IPS-NIHi7 (cell line): Measurements from ENCODE around the gene SLC2A10.
A peak's percentile ranks its signal among the peaks of the same experiment; 100 is the strongest.

ENCODE experiments used
- DNase-seq: peaks from one replicate; pipeline ENCODE4 v3.0.0; 2012; ENCODE audit warnings: mixed read lengths; ENCODE audit errors: extremely low spot score

SLC2A10 gene

GRCh38 chr20:46702447-46703203, 6.8 kb upstream of the SLC2A10 start:
- no peak for DNase-seq

DNA sequence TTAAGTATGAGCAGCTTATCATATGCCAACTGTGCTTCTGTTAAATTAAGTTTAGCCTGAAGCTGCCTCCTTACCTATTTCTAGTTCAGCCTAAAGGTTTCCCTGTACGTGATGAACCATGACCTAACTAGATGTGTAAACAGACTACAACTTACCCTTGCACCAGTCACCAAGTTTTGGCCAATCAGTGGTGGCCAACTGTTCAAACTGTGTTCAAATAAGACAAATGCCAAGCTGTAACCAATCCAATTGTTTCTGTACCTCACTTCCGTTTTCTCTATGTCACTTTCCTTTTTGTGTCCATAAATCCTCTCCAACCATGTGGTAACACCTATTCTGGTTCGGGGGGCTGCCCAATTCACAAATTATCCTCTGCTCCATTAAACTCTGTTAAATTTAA, 6.0 kb upstream of the SLC2A10 start:
- no peak for DNase-seq

- no peak for DNase-seq
Measured at GRCh38 chr20:46704714-46705377, 4.6 kb upstream of the SLC2A10 start.

DNA sequence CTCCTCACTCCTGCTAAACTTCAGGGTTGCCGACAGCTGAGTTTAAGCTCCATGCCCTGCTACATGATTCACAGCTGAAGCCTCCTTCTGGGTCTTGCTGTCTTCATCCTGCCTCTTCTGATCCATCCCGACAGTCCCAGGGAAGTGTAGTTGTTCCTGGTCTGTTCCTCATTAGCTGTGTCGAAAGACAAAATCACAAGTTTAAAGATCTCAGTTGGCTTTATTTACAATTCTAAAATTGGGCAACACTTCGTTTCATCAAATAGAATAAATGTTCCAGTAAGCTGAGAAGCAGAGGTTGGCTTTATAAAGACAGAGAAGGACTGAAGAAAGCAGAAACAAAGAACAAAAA, 4.1 kb upstream of the SLC2A10 start:
- no peak for DNase-seq

- no peak for DNase-seq
Measured at GRCh38 chr20:46706242-46706641, 3.2 kb upstream of the SLC2A10 start.

GRCh38 chr20:46708172-46708860, 1.1 kb upstream of the SLC2A10 start:
- peak; percentile 61 for DNase-seq

DNA sequence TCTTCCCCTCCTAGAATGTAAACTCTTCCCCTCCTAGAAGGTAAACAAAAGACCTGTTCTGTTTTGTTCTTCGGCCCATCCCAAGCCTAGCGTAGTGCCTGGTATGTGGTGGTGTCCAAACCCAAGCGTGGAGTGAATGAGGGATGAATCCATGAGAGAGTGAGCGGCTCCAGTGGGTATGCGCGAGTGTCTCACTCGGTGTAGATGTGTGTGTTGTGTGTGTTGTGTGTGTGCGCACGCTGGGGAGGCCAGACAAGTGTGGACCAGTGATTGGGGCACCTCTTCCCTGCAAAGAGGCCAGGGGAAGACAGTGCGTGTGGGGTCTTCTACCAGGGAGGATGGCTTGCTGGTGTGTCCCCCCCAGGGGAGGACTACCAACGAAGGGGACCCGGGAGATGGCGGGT, 392 bp upstream of the SLC2A10 start:
- no peak for DNase-seq

DNA sequence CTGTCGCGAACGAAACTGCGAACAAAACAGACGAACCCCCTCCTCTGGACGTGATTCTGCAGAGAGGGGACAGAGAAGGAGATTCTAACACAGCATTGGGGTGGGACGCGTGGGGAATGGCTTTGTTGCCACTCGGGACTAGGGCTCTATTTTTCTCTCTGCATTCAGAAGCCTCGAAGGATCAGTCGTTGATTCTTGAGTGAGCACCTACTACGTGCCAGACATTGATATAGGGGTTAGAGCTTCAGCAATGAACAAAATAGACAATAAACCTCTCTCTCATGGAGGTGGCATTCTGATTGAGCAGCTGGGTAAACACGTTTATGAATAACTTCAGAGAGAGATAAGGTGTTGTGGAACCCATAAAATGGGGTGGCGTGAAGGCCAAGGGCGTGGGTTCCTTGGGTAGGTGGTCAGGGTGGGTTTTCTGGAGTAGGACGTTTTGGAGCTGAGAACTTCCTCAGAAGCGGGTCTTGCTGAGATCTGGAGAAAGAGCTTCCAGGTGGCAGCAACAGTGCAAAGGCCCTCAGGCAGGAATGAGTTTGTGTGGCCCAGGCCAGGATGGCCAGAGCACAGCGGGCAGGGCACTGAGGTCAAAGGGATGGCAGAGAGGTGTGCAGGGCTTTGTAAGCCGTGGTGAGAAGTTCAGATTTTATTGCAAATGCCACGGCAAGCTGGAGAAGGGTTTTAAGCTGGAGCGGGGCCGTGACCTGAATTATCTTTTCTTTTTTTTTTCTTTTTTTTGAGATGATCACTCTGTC, 884 bp downstream of the SLC2A10 start:
- no peak for DNase-seq

- no peak for DNase-seq
Measured at GRCh38 chr20:46712056-46712636, 2.7 kb downstream of the SLC2A10 start.

DNA sequence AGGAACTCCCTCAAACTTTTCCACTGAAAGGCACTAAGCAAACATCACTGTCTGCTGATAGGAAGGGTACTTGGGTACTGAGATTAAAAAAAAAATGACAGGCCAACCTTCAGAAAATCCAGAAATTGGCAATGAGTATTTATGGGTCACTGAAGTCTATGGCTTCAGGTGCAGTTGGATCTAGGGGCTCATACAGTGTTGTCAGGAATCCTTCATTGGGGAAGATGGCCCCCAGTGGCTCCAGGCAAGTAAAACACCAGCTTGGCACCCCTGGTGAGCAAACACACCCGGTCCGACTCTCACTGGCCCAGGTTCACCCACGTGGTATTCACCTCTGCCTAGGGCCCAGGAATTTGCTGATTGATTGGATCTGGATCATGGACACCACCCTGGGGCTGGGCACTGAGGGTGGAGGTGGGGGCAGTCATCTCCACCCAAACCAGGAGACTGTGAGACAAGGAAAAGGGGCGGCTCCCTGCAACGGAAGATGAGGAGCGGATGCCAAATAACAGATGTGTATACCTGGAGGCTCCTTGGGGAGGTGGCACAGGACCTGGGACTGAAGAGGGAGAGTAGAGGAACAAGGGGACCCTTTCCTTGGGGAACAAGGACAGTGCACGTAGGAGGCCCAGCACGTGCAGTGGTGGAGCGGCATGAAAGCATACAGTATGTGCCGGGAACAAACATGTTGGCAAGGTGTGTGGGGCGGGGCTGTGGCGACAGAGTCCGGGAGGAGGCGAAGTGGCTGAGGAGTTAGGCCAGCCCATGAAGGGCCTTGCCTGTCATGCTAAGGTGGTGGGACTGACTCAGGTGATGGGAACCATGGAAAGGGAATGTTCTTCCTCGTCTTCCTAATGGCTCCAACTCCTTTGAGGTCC, 4.7 kb downstream of the SLC2A10 start:
- no peak for DNase-seq

GRCh38 chr20:46715292-46715756, 5.9 kb downstream of the SLC2A10 start:
- peak; percentile 77 for DNase-seq

- no peak for DNase-seq
Measured at GRCh38 chr20:46717818-46718541, 8.5 kb downstream of the SLC2A10 start.

DNA sequence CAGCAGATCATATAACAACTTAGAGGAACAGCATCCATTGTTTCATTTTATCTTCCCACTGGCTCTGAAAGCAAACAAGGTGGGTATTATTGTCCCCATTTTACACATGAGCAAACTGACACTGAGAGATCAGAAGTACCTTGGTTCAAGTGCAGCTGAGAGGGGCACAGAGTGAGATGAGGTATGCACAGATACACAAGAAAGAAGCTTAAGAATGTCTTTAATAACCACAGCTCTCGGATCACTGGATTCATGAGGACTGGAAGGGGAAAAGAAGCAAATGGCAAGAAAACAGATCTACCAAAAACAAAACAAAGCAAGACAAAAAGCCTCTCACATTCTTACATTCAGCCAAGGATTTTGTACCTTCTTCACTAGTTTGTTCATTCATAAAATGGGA, 10.6 kb downstream of the SLC2A10 start:
- DNase-seq = no peak

DNA sequence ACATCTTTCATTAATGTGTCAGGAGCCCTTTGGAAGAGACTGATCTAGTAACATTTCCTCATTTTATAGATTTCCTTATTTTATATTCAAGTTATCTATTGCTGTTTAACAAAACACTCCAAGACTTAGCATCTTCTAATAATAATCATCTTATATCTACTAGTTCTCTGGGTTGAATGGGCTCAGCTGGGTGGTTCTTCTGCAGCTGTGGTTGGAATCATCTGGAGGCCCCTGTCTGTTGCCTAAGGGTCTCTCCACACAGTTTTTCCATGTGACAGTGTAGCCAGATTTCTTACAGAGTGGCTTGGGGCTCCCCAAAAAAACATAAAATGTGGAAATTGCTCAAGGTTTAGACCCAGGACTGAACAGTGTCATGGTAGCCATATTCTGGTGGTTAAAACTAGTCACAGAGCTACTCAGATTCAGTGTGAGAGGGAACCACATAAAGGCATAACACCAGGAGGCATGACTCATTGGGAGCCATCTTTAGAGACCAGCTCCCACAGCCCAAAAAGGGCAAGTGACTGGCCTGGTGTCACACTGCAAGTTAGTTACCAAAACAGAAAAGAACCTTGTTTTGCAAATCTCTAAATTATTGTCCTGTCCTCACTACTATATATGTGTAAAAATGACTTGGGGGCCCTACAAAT, 11.5 kb downstream of the SLC2A10 start:
- DNase-seq = no peak

DNA sequence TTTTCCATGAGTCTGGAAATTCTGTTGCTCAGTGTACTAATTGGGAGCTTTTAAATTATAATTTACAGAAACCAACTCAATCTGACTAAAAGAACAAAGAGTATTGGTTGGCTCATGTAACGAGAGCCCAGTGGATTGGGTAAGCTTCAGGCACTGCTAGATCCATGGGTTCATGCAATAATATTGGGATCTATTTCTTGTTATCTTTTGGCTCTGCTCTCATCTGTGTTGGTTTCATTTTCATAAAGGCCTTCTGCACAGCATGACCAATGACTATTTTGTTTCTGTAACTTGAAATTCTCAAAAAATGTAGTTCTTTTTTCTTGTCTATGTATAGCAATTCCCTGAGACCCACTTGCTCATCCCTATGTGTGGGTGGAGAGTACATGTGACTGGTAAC, 12.0 kb downstream of the SLC2A10 start:
- DNase-seq = no peak

- no peak for DNase-seq
Measured at GRCh38 chr20:46722450-46722849, 13.0 kb downstream of the SLC2A10 start.

DNA sequence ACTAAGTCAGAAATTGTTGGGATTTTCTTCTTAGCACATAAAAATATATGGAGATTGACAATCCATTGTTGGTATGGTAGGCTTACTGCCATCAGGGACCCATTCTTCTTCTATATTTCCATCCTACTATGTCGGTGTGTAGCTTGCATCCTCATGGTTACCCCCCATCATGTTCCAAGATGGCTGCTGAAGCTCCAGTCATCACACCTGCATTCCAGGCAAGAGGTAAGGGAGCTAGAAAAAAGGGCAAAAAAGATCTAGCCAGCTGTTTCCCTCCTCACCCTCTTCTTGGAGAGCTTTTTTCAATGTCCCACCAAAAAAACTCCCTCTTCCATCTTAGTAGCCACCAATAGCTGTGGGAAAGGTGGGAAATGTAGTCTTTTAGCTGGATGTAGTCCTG, 13.6 kb downstream of the SLC2A10 start:
- no peak for DNase-seq

- DNase-seq = no peak
Measured at GRCh38 chr20:46724343-46724959, 15.0 kb downstream of the SLC2A10 start.
